Limb (tissue), 2 donors: ENCODE measurements around the gene RPS4Y1.

ENCODE experiments used
- DNase-seq, 2 donors: peaks; one replicate each; pipeline ENCODE4 v3.0.0-alpha.2; 2016; ENCODE audit errors: extremely low spot score in 2 of 2

The RPS4Y1 gene

GRCh38 chrY:2883561-2883960, 42.2 kb downstream of the RPS4Y1 start:
- DNase-seq: no peak

GRCh38 chrY:2885880-2886279, 44.5 kb downstream of the RPS4Y1 start:
- no peak for DNase-seq

- DNase-seq: no peak
These were observed 46.0 kb downstream of the RPS4Y1 start for GRCh38 chrY:2887386-2887785.

- no peak for DNase-seq
These were observed 46.6 kb downstream of the RPS4Y1 start for GRCh38 chrY:2887955-2888354.

GRCh38 chrY:2893471-2893870, 52.1 kb downstream of the RPS4Y1 start:
- DNase-seq: no peak

- DNase-seq: no peak
These were observed 54.6 kb downstream of the RPS4Y1 start for GRCh38 chrY:2896050-2896449.

- no peak for DNase-seq
These were observed 66.0 kb downstream of the RPS4Y1 start for GRCh38 chrY:2907356-2907755.

GRCh38 chrY:2913066-2913815, 71.8 kb downstream of the RPS4Y1 start:
- DNase-seq: no peak
